GM18502 (cell line): ENCODE data around the gene COX7C.
A peak's percentile ranks its signal among the peaks of the same experiment; 100 is the strongest.
"Not testable (repeated sequence)": the region's sequence is repeated elsewhere in the genome, so short reads cannot be mapped to it uniquely, and the experiment has no call there.

Experiments used
- ATAC-seq: cut with Tn5 transposase; IDR thresholded peaks from one replicate; pipeline ENCODE4 v1.9.1; 2021; ENCODE audit warnings: mild to moderate bottlenecking; ENCODE audit not compliant: unreplicated experiment, poor library complexity

COX7C gene

GRCh38 chr5:86617756-86618576 is at the start of gene COX7C:
Gene COX7C (plus strand): TSS chr5:86617941. CDS start chr5:86618056, 115 bp downstream.
- ATAC-seq = peak; percentile 97

- not testable (repeated sequence) for ATAC-seq
These were observed 48.0 kb upstream of the COX7C start for GRCh38 chr5:86569522-86570426.

GRCh38 chr5:86570427-86571083 is 47.2 kb upstream of the COX7C start:
- no peak for ATAC-seq

- ATAC-seq = not testable (repeated sequence)
These were observed 46.6 kb upstream of the COX7C start for GRCh38 chr5:86571109-86571508.

GRCh38 chr5:86572825-86573517 is 44.8 kb upstream of the COX7C start:
- ATAC-seq = no peak

GRCh38 chr5:86579502-86579901 is 38.2 kb upstream of the COX7C start:
- no peak for ATAC-seq

GRCh38 chr5:86596476-86596875 is 21.3 kb upstream of the COX7C start:
- ATAC-seq = no peak

- ATAC-seq = no peak
These were observed 11.9 kb upstream of the COX7C start for GRCh38 chr5:86605881-86606280.

- ATAC-seq = no peak
These were observed 4.3 kb upstream of the COX7C start for GRCh38 chr5:86613455-86613854.

GRCh38 chr5:86617309-86617755 is 409 bp upstream of the COX7C start:
- no peak for ATAC-seq

- no peak for ATAC-seq
These were observed 6.2 kb downstream of the COX7C start for GRCh38 chr5:86623785-86624483.

- ATAC-seq = peak; percentile 32
These were observed 7.4 kb downstream of the COX7C start for GRCh38 chr5:86625148-86625547.

GRCh38 chr5:86626149-86626548 is 8.4 kb downstream of the COX7C start:
- no peak for ATAC-seq

GRCh38 chr5:86631165-86631564 is 13.4 kb downstream of the COX7C start:
- ATAC-seq = no peak

- no peak for ATAC-seq
These were observed 23.3 kb downstream of the COX7C start for GRCh38 chr5:86640998-86641397.

GRCh38 chr5:86644843-86645242 is 27.1 kb downstream of the COX7C start:
- no peak for ATAC-seq

- no peak for ATAC-seq
These were observed 28.1 kb downstream of the COX7C start for GRCh38 chr5:86645885-86646284.

- ATAC-seq = no peak
These were observed 28.9 kb downstream of the COX7C start for GRCh38 chr5:86646671-86647070.

- no peak for ATAC-seq
These were observed 32.2 kb downstream of the COX7C start for GRCh38 chr5:86649832-86650505.
